ENCODE results near the gene RAB1B.

- TF ChIP-seq CTCF (IDR thresholded peaks at IDR 0.05 in 2 of 3, conservative IDR thresholded peaks at IDR 0.05 in 1 of 3; ENCODE audit: borderline replicate concordance in 1 of 3, insufficient read depth in 1 of 3, low read depth in 2 of 3, low read length in 2 of 3) (no peak), JUND (IDR thresholded peaks at IDR 0.05) (no peak), ZFX (IDR thresholded peaks at IDR 0.05) (no peak), CEBPB (IDR thresholded peaks at IDR 0.05; ENCODE audit: low read depth) (no peak)
Observed at GRCh38 chr11:66230978-66231377, 37.5 kb upstream of the RAB1B start.
